Heart right ventricle (tissue), 16 donors: ENCODE data around the gene KCNQ5. TPM values are rescaled to one million over a fixed set of nuclear protein-coding genes. Genes with fewer than 3 reads are reported as not detected.

Experiments used
- ATAC-seq, 8 donors: fragments of 200-7000 bp; cut with Tn5 transposase; one replicate each; pipeline ENCODE4 v1.9.1; 2020; ENCODE audit warnings: mild to moderate bottlenecking in 8 of 8, moderate library complexity in 8 of 8, moderate number of reproducible peaks in 1 of 8
- DNase-seq, 2 donors: peaks; one replicate each; pipeline ENCODE4 v3.0.0-alpha.2; 2020
- H3K27ac ChIP-seq, 10 donors: fragments of 200-600 bp; sonication (generic) in 2 of 10; one replicate each; pipeline versions ENCODE4 v1.5.0 to v1.8.0; 2020 to 2022; ENCODE audit warnings: mild to moderate bottlenecking in 3 of 10
- H3K27me3 ChIP-seq, 7 donors: fragments of 200-600 bp; one replicate each; pipeline ENCODE4 v1.8.0; 2021 to 2022; ENCODE audit warnings: mild to moderate bottlenecking in 2 of 7
- H3K36me3 ChIP-seq, 9 donors: fragments of 200-600 bp; sonication (generic) in 1 of 9; one replicate each; pipeline versions ENCODE4 v1.5.0 to v1.8.0; 2020 to 2022; ENCODE audit warnings: mild to moderate bottlenecking in 2 of 9
- H3K4me1 ChIP-seq, 9 donors: fragments of 200-600 bp; sonication (generic) in 1 of 9; one replicate each; pipeline versions ENCODE4 v1.5.0 to v1.8.0; 2020 to 2022; ENCODE audit warnings: mild to moderate bottlenecking in 4 of 9
- H3K4me3 ChIP-seq, 10 donors: fragments of 200-600 bp; sonication (generic) in 2 of 10; one replicate each; pipeline versions ENCODE4 v1.5.0 to v1.8.0; 2020 to 2022; ENCODE audit warnings: mild to moderate bottlenecking in 7 of 10, moderate library complexity in 2 of 10
- H3K9me3 ChIP-seq, 11 donors: fragments of 200-600 bp in 10 of 11; sonication (generic) in 2 of 11; one replicate each; pipeline versions ENCODE4 v1.5.0 to v1.8.0; 2013 to 2022; ENCODE audit warnings: mild to moderate bottlenecking in 2 of 11, control low read depth in 1 of 11, moderate library complexity in 1 of 11
- WGBS, 2 donors: extraction: QIAGEN DNeasy Blood & Tissue Kit; methylation state at CpG; one replicate each; pipeline ENCODE4 v1.1.7; 2013; ENCODE audit warnings: inconsistent platforms in 1 of 2; 5-methylcytosine and 5-hydroxymethylcytosine counted together
- intact Hi-C, 10 donors: fragments of 100-400 bp; cut with DNase I; formaldehyde crosslinking; loops; one replicate each; pipeline versions ENCODE4 v1.11.1 to v1.14.2; 2022
- polyA plus RNA-seq, 2 donors: library from polyadenylated mRNA; stranded (reverse); fragments of 200-250 nt; gene quantifications; one replicate each; pipeline ENCODE4 v1.2.3, GENCODE V29; 2013
- total RNA-seq, 10 donors: library from RNA; stranded (reverse); fragmentation: NEBNext Ultra II Directional in 3 of 10; extraction: Animal tissue kit (Norgen Biotek cat#: 25700) in 3 of 10; gene quantifications; one replicate each; pipeline versions ENCODE4 v1.2.1 to v1.2.4, GENCODE V29; 2021 to 2023
- TF ChIP-seq, protein P1 (sequence below), 9 donors: fragments of 200-600 bp; sonication (generic) in 2 of 9; IDR thresholded peaks; one replicate each; pipeline versions ENCODE4 v1.5.0 to v1.8.0; 2021 to 2022; ENCODE audit warnings: antibody characterized with exemption in 9 of 9, mild to moderate bottlenecking in 5 of 9, moderate library complexity in 1 of 9
- donor health status: Arrhythmogenic right ventricular cardiomyopathy.
- donor health status: ischemic (EF 13 %, LVEDD 7.1; RV severe dilation, severe dysfunction).
- donor health status: healthy with polysubstance abuse.
- donor health status: DM: no; HTN: yes; CAD: no.
- donor health status: DM: no; HTN: no; CAD: no.
- donor health status: ischemic (EF 25% LVEDD 6.9; RV normal size, moderate dysfunction).
- donor health status: ischemic (EF 25% LVEDD 5.7; RV mildly dilated, moderate dysfunction).
- donor health status: healthy.
- donor health status: DM: yes; HTN: yes; CAD: no.
- donor health status: Ischemic cardiomyopathy.
- donor health status: ischemic (EF 35%, LVEDD 5.7; RV mildly dilated, moderate dysfunction).
- donor health status: nonischemic (EF 11% LVEDD 7.7; RV severe dilation, severe dysfunction).
- donor health status: DM: yes; HTN: yes; CAD: no.
- donor health status: PGD.
- donor health status: ischemic (EF 29% LVEDD 5.4; RV normal size, mild dysfunction).
- donor health status: nonischemic (EF 23%, LVEDD 6.1; RV moderate dilation, normal function).

The KCNQ5 gene
- total and polyA plus RNA-seq, 12 donors, result under 0.01 to 0.15 (median 0.12) TPM; not detected in 9

DNA sequence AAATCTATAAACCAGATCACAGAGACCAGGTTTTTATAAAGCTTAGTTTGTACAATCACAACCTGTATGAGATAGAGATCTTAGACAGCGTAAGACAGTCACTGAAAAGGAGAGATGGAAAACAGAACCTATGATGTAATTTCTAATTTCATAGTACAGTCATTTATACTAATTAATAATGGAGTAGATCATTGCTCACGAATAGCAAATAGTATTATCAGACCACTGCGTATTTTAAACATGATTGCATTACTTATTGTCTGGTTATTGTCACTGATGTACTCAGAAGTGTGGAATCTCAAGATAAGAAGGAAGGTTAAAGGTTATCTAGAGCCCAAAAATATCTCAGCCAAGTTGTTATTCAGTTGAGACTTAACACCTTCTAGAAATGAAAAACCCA, 487.8 kb downstream of the KCNQ5 start:
- Histone ChIP-seq H3K4me3 (no peak overlapping the region), H3K4me1 (no peaks in the 10 kb centered on the region), H3K27ac (no peak overlapping the region), H3K9me3 (no peaks in the 10 kb centered on the region), H3K36me3 (no peaks in the 10 kb centered on the region), H3K27me3 (no peaks in the 10 kb centered on the region)
- ATAC-seq (no peak), DNase-seq (no peak)
- 13 to 16% methylated on average over 3 of the region's 3 CpGs for WGBS, 2 donors
- TF ChIP-seq, protein P1, sequence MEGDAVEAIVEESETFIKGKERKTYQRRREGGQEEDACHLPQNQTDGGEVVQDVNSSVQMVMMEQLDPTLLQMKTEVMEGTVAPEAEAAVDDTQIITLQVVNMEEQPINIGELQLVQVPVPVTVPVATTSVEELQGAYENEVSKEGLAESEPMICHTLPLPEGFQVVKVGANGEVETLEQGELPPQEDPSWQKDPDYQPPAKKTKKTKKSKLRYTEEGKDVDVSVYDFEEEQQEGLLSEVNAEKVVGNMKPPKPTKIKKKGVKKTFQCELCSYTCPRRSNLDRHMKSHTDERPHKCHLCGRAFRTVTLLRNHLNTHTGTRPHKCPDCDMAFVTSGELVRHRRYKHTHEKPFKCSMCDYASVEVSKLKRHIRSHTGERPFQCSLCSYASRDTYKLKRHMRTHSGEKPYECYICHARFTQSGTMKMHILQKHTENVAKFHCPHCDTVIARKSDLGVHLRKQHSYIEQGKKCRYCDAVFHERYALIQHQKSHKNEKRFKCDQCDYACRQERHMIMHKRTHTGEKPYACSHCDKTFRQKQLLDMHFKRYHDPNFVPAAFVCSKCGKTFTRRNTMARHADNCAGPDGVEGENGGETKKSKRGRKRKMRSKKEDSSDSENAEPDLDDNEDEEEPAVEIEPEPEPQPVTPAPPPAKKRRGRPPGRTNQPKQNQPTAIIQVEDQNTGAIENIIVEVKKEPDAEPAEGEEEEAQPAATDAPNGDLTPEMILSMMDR (IDR thresholded peaks at IDR 0.05), result no peak
- intact Hi-C loops, result loop anchor here in 1 of 10 donors (10.0 kb wide), 1 partner anchor 485 kb away; the partner anchor contains the start of gene KCNQ5

DNA sequence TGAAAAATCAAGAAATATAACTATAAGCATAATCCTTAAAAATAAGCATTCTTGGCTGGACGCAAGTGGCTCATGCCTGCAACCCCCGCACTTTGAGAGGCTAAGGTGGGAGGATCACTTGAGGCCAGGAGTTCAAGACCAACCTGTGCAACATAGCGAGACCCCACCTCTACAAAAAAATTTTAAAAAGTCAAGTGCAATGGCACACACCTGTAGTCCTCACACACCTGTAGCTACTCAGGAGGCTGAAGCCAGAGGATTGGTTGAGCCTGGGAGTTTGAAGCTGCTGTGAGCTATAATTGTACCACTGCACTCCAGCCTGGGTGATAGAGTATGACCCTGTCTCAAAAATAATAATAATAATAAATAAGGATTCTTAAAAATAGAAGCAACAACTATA, 494.5 kb downstream of the KCNQ5 start:
- 89 to 92% methylated on average over 3 of the region's 3 CpGs for WGBS, 2 donors
- Histone ChIP-seq H3K36me3 (no peaks in the 10 kb centered on the region), H3K27ac (no peak overlapping the region), H3K9me3 (no peaks in the 10 kb centered on the region), H3K4me3 (no peak overlapping the region), H3K27me3 (no peaks in the 10 kb centered on the region), H3K4me1 (no peaks in the 10 kb centered on the region)
- no peak for DNase-seq
- ATAC-seq, result no peak
- intact Hi-C loops, result loop anchor here in 1 of 10 donors (10.0 kb wide), 1 partner anchor 492 kb away; the partner anchor contains the start of gene KCNQ5
- TF ChIP-seq, protein P1 (IDR thresholded peaks at IDR 0.05), result no peak

DNA sequence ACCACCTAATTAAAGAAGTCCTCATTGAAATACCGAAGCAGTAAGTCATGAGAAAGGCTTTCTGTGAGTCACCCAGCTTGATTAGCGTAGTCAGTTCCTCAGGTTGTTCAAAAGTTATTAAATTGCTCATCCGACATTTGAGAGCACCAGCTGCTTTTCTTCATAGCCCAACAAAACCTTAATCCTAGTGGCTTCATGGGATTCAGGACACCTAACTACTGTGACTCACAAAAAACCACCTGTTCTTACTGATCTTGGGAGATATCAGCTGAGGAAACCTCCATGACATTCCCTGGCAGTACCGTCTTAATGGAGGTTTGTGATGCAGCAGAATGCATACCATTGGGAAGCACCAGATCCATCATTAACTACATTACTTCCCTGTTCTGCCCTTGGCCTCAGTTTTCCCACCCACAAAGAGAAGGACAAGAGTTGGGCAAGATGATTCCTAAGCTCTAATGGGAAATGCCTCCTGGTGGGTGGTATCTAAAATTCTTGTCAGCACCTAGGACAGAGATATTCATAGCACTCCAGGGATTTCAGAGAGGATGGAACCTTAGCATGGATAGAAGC, 499.6 kb downstream of the KCNQ5 start:
- Histone ChIP-seq H3K9me3 (no peaks in the 10 kb centered on the region), H3K4me3 (no peak overlapping the region), H3K27ac (no peak overlapping the region), H3K4me1 (no peaks in the 10 kb centered on the region), H3K36me3 (no peaks in the 10 kb centered on the region), H3K27me3 (no peaks in the 10 kb centered on the region)
- 70 to 79% methylated on average over 4 of the region's 4 CpGs for WGBS, 2 donors
- ATAC-seq (no peak), DNase-seq (no peak)
- intact Hi-C loops, result loop anchor here in 1 of 10 donors (10.0 kb wide), 1 partner anchor 707 kb away; no protein-coding TSS in a partner anchor
- TF ChIP-seq, protein P1 (IDR thresholded peaks at IDR 0.05), result no peak

DNA sequence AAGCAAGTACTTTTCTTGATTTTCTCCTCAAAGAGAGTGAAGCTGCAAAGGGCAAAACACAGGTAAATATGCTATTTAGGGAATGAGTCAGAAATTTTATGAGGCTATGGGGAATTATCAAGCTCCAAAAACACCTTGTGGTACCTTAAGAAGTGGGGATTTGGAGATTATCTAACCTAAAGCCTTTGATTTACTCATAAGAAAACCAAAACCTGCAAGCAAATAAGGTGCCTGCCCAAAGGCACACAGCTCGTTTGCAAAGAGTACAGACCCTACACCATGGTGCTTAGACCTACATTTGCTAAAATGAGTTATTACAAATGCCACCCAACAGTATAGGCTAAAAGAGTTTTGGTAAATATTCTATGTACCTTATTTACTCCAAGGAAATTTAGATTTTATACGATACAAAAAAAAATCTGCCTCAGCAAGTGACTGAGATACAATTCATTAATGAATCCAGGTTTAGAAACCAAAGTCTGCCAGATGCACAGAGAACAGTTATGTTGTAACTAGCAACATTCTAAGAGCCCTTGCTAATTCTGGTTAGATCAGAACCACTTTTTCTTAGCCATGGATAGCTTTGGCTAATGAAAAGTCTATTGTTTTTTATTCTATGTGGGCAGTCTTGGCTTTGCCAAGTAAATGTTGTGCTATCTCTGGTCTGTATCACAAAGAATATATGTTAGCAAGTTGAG, 501.9 kb downstream of the KCNQ5 start:
- ATAC-seq (no peak), DNase-seq (no peak)
- H3K27me3 ChIP-seq, result no peaks in the 10 kb centered on the region
- H3K9me3 ChIP-seq, result no peaks in the 10 kb centered on the region
- no peaks in the 10 kb centered on the region for H3K4me1 ChIP-seq
- 75 to 86% methylated on average over 2 of the region's 2 CpGs for WGBS, 2 donors
- H3K27ac ChIP-seq, result no peak overlapping the region
- intact Hi-C loops, result loop anchor here in 1 of 10 donors (10.0 kb wide), 1 partner anchor 709 kb away; no protein-coding TSS in a partner anchor
- H3K4me3 ChIP-seq, result no peak overlapping the region
- TF ChIP-seq, protein P1 (IDR thresholded peaks at IDR 0.05), result no peak
- no peaks in the 10 kb centered on the region for H3K36me3 ChIP-seq
